ENCODE measurements around the gene OPRM1.

DNA sequence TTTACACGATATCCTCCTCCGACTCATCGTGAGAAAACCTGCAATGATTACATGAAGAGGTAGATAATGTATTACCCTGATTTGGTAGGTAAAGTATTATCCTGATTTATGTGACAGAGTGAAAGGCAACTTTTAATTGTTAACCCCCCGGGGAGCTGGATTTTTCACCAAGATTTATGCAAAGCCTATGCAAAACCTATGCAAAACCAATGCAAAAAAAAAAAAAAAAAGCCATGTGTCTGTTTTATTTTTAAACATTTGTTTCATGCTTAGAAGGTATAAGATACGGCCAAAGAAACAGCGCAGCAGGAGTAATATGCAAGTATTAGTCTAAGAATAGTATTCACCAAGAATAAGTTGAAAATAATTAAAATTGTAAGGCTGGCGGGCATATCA, 207.7 kb downstream of the OPRM1 start:
- TF ChIP-seq, protein P1, sequence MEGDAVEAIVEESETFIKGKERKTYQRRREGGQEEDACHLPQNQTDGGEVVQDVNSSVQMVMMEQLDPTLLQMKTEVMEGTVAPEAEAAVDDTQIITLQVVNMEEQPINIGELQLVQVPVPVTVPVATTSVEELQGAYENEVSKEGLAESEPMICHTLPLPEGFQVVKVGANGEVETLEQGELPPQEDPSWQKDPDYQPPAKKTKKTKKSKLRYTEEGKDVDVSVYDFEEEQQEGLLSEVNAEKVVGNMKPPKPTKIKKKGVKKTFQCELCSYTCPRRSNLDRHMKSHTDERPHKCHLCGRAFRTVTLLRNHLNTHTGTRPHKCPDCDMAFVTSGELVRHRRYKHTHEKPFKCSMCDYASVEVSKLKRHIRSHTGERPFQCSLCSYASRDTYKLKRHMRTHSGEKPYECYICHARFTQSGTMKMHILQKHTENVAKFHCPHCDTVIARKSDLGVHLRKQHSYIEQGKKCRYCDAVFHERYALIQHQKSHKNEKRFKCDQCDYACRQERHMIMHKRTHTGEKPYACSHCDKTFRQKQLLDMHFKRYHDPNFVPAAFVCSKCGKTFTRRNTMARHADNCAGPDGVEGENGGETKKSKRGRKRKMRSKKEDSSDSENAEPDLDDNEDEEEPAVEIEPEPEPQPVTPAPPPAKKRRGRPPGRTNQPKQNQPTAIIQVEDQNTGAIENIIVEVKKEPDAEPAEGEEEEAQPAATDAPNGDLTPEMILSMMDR (IDR thresholded peaks at IDR 0.05) = no peak
- no peak for TF ChIP-seq EZH2 (IDR thresholded peaks at IDR 0.05)
